GM18508 (cell line): Measurements from ENCODE around the gene VRK1.

ENCODE experiments used
- ATAC-seq: cut with Tn5 transposase; IDR thresholded peaks from one replicate; pipeline ENCODE4 v1.9.1; 2021; ENCODE audit warnings: moderate number of reproducible peaks; ENCODE audit not compliant: insufficient read depth, unreplicated experiment

Gene VRK1

DNA sequence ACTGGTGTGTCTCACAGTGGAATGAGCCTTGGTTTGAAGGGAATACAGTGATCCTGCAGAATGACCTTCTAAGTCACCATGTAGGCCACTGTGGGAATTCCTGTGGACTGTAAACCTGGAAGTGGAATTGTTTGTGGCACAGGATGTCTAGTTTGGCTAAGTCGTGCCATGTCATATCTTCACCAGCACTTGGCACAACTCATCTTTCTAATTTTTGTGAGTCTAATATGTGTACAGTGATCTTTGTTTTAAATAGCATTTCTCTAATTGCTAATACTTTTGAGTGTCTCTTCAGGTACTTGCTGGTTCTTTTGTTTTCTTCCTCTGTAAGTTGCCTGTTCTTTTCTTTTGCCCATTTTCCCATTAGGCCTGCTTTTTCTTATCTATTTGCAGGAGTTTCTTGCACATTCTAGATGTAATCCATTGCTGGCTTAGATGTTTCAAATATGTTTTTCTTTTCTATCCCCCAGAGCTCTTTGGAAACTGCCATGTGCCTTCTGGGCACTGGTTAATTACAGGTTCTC lies 112.7 kb downstream of the VRK1 start:
- ATAC-seq, result no peak

GRCh38 chr14:96911499-96912149 lies 114.4 kb downstream of the VRK1 start:
- ATAC-seq, result no peak

GRCh38 chr14:96914571-96915128 lies 117.5 kb downstream of the VRK1 start:
- ATAC-seq, result no peak

DNA sequence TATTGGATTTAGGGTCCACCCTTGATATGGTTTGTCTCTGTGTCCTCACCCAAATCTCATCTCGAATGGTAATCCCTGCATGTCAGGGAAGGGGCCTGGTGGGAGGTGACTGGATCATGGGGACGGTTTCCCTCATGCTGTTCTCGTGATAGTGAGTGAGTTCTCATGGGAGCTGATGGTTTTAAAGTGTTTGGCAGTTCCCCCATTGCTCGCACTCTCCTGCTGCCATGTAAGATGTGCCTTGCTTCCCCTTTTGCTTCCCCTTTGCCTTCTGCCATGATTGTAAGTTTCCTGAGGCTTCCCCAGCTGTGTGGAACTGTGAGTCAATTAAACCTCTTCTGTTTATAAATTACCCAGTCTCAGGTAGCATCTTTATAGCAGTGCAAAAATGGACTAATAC lies 118.3 kb downstream of the VRK1 start:
- no peak for ATAC-seq

DNA sequence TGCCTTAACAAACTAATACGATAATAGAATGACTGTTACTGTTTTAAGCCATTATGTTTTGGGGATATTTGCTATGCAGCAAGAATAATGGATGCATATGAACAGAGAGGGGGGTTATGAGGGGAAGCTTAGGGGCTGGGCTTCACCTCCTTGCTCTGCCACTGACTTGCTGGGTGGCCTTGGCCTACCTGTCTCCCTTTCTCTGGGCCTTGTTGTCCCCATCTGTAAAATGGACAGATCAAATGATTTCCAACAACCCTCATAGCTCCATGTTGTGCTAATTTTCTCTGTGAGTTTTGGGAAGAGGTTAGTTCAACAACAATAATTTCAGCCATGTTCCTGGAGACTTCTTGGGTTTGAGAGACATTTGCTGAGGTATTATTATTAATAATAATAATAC lies 119.6 kb downstream of the VRK1 start:
- ATAC-seq, result no peak

- no peak for ATAC-seq
Measured at GRCh38 chr14:96917442-96917963, 120.3 kb downstream of the VRK1 start.

DNA sequence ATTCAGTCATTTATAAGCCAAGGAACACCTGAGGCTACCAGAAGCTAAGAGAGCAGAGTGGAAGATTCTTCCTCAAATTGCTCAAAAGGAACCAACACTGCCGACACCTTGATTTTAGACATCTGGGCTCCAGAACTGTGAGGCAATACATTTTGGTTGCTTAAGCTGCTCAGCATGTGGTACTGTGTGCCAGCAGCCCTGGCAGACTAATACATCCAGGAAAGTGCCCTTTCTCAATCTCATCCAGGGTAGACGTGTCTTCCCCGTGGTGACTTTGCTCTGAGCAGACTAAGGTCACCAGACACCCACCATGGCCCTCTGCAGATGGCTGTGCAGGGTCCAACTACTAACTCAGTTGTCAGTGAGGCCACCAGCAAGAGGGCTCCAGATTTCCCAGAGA lies 122.8 kb downstream of the VRK1 start:
- no peak for ATAC-seq

DNA sequence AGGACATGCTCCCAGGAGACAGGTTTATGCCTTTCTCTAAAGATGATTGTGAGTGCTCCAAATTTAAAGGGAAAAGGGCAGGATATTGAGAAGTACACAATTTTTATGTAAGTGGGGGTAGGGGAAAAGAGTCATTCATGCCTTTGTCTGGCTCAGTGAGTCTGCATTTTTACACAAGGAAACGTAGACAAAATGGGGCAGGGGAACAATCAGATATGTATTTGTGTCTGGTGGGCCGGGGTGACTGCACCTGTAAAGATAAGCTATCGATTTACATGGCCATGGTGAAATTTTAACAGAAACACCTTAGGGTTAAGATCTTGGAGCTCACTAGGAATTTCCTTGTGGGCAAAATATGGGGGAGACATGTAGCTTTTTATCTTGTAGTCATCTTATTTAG lies 123.6 kb downstream of the VRK1 start:
- no peak for ATAC-seq

- no peak for ATAC-seq
Measured at GRCh38 chr14:96922986-96923385, 125.8 kb downstream of the VRK1 start.

GRCh38 chr14:96925422-96925821 lies 128.2 kb downstream of the VRK1 start:
- no peak for ATAC-seq

DNA sequence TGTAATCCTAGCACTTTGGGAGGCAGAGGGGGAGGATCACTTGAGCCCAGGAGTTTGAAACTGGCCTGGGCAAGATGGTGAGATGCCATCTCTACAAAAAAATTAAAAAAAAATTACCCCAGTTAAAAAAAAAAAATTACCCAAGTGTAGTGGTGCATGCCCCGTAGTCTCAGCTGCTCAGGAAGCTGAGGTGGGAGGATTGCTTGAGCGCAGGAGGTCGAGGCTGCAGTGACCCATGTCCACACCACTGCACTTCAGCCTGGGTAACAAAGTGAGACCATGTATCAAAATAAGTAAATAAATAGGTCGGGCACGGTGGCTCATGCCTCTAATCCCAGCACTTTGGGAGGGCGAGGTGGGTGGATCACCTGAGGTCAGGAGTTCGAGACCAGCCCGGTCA lies 128.8 kb downstream of the VRK1 start:
- no peak for ATAC-seq

DNA sequence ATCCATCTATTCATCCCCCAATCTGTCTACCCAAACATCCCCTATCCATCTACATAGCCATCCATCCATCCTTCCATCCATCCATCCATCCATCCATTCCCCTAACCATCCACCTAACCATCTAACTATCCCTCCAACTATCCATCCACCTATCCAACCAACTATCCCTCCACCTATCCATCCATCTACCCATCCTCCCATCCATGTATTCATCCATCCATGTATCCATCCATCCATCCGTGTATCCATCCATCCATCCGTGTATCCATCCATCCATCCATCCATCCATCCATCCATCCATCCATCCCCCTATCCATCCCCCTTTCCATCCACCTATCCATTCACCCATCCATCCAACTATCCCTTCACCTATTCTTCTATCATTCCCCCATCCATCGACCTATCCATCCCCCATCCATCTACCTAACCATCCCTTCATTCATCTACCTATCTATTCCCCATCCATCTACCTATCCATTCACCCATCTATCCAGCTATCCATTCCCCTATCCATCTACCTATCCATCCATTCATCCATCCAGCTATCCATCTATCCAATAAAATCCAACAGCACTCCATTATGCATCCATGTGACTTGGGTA lies 131.7 kb downstream of the VRK1 start:
- no peak for ATAC-seq

DNA sequence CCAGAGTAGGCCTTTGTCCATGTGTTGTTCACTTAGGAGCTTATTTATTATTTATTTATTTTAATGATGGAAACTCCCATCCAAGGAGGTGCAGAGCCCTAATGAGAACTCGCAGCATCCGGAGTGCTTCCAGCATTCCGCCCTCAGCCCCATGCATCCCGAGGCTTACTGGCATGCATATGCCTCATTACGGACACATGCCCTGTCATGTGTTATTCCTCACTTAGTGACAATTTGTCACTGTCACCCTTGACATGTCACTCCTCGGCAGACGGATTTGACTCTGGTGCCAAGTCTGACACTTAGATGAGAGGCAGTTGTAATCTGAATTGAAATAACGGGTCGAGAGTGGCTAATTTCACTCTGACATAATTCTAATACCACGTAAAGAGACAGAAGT lies 132.8 kb downstream of the VRK1 start:
- ATAC-seq, result no peak

- ATAC-seq, result no peak
Measured at GRCh38 chr14:96930526-96930925, 133.3 kb downstream of the VRK1 start.
